HepG2 (cell line): ENCODE measurements around the gene DUS1L. TPM values are rescaled to one million over a fixed set of nuclear protein-coding genes. Genes with fewer than 3 reads are reported as not detected.
A peak's percentile ranks its signal among the peaks of the same experiment; 100 is the strongest.

Experiments used
- AGO2 ChIP-seq: fragments of 200-400 bp; formaldehyde crosslinking; optimal IDR thresholded peaks from 2 replicates; pipeline ENCODE3; 2017; ENCODE audit warnings: mild to moderate bottlenecking, low read depth, low read length, moderate library complexity
- BHLHE40 ChIP-seq: IDR thresholded peaks from 2 replicates; pipeline ENCODE4 v1.6.1; 2011; ENCODE audit warnings: low read length, improper control_type of control experiment
- GRHL1 ChIP-seq: sonication (generic); formaldehyde crosslinking; conservative IDR thresholded peaks from 2 replicates; pipeline ENCODE4 v1.8.0; 2022; ENCODE audit warnings: missing genetic modification reagents
- HIC2 ChIP-seq: sonication (generic); formaldehyde crosslinking; IDR thresholded peaks from 2 replicates; pipeline ENCODE4 v1.9.0; 2022; ENCODE audit warnings: low read depth, missing genetic modification reagents
- PAX8 ChIP-seq: sonication (generic); formaldehyde crosslinking; IDR thresholded peaks from 2 replicates; pipeline ENCODE4 v1.8.0; 2022; ENCODE audit warnings: mild to moderate bottlenecking, missing genetic modification reagents, borderline replicate concordance
- RXRA ChIP-seq: sonication (generic); formaldehyde crosslinking; IDR thresholded peaks from 2 replicates; pipeline ENCODE4 v1.5.1; 2020; ENCODE audit warnings: missing genetic modification reagents
- TBP ChIP-seq: sonication (generic); formaldehyde crosslinking; IDR thresholded peaks from 2 replicates; pipeline ENCODE4 v1.5.0; 2020; ENCODE audit warnings: missing genetic modification reagents
- THAP11 ChIP-seq: IDR thresholded peaks from 2 replicates; pipeline ENCODE4 v1.6.1; 2016; ENCODE audit warnings: missing biosample characterization, missing genetic modification reagents
- YEATS2 ChIP-seq: sonication (generic); formaldehyde crosslinking; IDR thresholded peaks from 2 replicates; pipeline ENCODE4 v1.4.0; 2020; ENCODE audit warnings: missing genetic modification reagents, borderline replicate concordance
- ZC3H13 ChIP-seq: sonication (generic); formaldehyde crosslinking; IDR thresholded peaks from 2 replicates; pipeline ENCODE4 v1.8.1; 2023; ENCODE audit warnings: mild to moderate bottlenecking, missing genetic modification reagents, moderate library complexity
- ZFP36 ChIP-seq: fragments of 150-350 bp; IDR thresholded peaks from 2 replicates; pipeline ENCODE4 v1.6.1; 2018; ENCODE audit warnings: borderline replicate concordance, low read length, low read depth; ENCODE audit not compliant: partially characterized antibody
- ZNF138 ChIP-seq: sonication (generic); formaldehyde crosslinking; IDR thresholded peaks from 2 replicates; pipeline ENCODE4 v1.5.0; 2020; ENCODE audit warnings: mild to moderate bottlenecking, low read depth, missing genetic modification reagents
- ZNF350 ChIP-seq: sonication (generic); formaldehyde crosslinking; IDR thresholded peaks from 2 replicates; pipeline ENCODE4 v1.4.0; 2020; ENCODE audit warnings: mild to moderate bottlenecking, low read depth, missing genetic modification reagents, borderline replicate concordance
- ZNF740 ChIP-seq: sonication (generic); formaldehyde crosslinking; IDR thresholded peaks from 2 replicates; pipeline ENCODE4 v1.4.0; 2020; ENCODE audit warnings: missing genetic modification reagents
- polyA plus RNA-seq, 8 experiments: library from polyadenylated mRNA; depleted of rRNA in 3 of 8; stranded (reverse) in 7 of 8; unstranded in 1 of 8; fragments of >200 nt; fragmentation: Illumina TruSeq in 4 of 8; extraction: Trizol in 4 of 8; gene quantifications; 2 replicates each; pipeline versions ENCODE4 v1.2.1 to v1.2.3, GENCODE V29; 2011 to 2016; ENCODE audit warnings: low read depth in 4 of 8, missing spikeins in 1 of 8, mixed read lengths in 1 of 8; ENCODE audit not compliant: insufficient read depth in 1 of 8
- total RNA-seq, 5 experiments: library from RNA; depleted of rRNA; stranded (reverse); fragments of >200 nt; fragmentation: Illumina TruSeq; extraction: Trizol; gene quantifications; 2 replicates each; pipeline ENCODE4 v1.2.3, GENCODE V29; 2016; ENCODE audit warnings: low read depth in 1 of 5
- TF ChIP-seq, protein P1 (sequence below): sonication (generic); formaldehyde crosslinking; IDR thresholded peaks from 2 replicates; pipeline ENCODE4 v1.4.0; 2020; ENCODE audit warnings: missing genetic modification reagents
- TF ChIP-seq, protein P2 (sequence below): fragments of 450-650 bp; IDR thresholded peaks from 2 replicates; pipeline ENCODE4 v1.6.1; 2017; ENCODE audit warnings: mild to moderate bottlenecking
- TF ChIP-seq, protein P3 (sequence below): sonication (generic); formaldehyde crosslinking; IDR thresholded peaks from 2 replicates; pipeline ENCODE4 v1.4.0; 2020; ENCODE audit warnings: missing genetic modification reagents, borderline replicate concordance

The DUS1L gene
- total and polyA plus RNA-seq, 2 of the 13 experiments (the other 11 are each of a cell fraction or from before 2014, with no cell fraction given), result 81.0 to 109 TPM

DNA sequence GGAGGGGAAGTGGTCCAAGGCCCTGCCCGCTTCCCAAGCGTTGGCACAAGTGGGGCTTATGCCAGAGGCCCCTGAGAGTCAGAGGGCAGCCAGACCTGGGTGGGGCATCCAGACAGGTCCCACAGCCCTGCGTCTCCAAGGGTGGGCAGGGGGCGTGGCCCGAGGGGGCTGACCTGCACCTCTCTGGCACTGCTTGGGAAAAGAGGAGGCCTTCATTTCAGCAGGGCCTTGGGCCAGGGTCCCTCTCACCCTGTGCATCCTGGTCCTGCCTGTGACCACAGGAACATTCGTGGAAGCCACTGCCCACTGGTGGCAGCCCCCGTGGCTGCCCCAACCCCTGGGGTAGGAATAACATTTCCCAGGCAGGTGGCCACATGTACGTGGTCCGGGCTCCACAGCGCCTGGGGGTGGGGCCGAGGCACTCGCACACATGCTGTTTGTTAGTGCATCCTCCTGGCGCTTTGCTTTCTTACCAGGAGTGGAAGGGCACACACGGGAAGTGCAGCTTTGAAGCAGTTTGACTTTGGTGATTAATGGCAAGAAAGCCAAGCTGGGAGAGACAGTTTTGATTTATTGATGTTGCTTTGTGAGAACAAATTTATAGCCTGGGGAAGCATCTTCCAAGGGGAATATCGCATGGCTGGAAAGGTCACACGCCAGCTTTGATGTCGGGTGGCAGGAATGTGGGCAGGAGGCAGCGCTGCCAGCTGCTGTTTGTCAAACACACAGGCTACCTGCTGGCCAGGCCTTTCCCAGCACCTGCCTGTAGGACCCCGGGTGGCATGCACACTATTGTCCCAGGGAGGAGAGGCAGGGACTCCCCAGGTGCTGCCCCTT, 47.2 kb downstream of the DUS1L start (continued):
- TF ChIP-seq YEATS2 (0 out of 2 replicates have a peak, but pooled peaks have one; percentile 11), RXRA (peak; percentile 26; the same call in 1 of the 2 replicates), GRHL1 (CRISPR knock-in tag) (no peak), ZFP36 (no peak), ZNF138 (peak; percentile 34; the same call in 1 of the 2 replicates), AGO2 (peak; percentile 99), TBP (CRISPR knock-in tag) (no peak), ZNF740 (no peak), PAX8 (CRISPR knock-in tag) (no peak), BHLHE40 (no peak), HIC2 (CRISPR knock-in tag) (peak; percentile 43; the same call in 1 of the 2 replicates), ZC3H13 (CRISPR knock-in tag) (peak; percentile 76), THAP11 (CRISPR knock-in tag) (peak; percentile 4; the same call in 1 of the 2 replicates), ZNF350 (peak; percentile 34; the same call in 1 of the 2 replicates)
- TF ChIP-seq, protein P1, sequence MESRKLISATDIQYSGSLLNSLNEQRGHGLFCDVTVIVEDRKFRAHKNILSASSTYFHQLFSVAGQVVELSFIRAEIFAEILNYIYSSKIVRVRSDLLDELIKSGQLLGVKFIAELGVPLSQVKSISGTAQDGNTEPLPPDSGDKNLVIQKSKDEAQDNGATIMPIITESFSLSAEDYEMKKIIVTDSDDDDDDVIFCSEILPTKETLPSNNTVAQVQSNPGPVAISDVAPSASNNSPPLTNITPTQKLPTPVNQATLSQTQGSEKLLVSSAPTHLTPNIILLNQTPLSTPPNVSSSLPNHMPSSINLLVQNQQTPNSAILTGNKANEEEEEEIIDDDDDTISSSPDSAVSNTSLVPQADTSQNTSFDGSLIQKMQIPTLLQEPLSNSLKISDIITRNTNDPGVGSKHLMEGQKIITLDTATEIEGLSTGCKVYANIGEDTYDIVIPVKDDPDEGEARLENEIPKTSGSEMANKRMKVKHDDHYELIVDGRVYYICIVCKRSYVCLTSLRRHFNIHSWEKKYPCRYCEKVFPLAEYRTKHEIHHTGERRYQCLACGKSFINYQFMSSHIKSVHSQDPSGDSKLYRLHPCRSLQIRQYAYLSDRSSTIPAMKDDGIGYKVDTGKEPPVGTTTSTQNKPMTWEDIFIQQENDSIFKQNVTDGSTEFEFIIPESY, result peak; percentile 83
- TF ChIP-seq, protein P2, sequence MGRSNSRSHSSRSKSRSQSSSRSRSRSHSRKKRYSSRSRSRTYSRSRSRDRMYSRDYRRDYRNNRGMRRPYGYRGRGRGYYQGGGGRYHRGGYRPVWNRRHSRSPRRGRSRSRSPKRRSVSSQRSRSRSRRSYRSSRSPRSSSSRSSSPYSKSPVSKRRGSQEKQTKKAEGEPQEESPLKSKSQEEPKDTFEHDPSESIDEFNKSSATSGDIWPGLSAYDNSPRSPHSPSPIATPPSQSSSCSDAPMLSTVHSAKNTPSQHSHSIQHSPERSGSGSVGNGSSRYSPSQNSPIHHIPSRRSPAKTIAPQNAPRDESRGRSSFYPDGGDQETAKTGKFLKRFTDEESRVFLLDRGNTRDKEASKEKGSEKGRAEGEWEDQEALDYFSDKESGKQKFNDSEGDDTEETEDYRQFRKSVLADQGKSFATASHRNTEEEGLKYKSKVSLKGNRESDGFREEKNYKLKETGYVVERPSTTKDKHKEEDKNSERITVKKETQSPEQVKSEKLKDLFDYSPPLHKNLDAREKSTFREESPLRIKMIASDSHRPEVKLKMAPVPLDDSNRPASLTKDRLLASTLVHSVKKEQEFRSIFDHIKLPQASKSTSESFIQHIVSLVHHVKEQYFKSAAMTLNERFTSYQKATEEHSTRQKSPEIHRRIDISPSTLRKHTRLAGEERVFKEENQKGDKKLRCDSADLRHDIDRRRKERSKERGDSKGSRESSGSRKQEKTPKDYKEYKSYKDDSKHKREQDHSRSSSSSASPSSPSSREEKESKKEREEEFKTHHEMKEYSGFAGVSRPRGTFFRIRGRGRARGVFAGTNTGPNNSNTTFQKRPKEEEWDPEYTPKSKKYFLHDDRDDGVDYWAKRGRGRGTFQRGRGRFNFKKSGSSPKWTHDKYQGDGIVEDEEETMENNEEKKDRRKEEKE, result no peak
- TF ChIP-seq, protein P3, sequence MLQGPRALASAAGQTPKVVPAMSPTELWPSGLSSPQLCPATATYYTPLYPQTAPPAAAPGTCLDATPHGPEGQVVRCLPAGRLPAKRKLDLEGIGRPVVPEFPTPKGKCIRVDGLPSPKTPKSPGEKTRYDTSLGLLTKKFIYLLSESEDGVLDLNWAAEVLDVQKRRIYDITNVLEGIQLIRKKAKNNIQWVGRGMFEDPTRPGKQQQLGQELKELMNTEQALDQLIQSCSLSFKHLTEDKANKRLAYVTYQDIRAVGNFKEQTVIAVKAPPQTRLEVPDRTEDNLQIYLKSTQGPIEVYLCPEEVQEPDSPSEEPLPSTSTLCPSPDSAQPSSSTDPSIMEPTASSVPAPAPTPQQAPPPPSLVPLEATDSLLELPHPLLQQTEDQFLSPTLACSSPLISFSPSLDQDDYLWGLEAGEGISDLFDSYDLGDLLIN, result no peak
